RWPE1 (cell line): ENCODE data around the gene RHNO1.

ENCODE experiments used
- CTCF ChIA-PET: fragments of 350-600 bp; sonication (Branson Sonifier 250); formaldehyde crosslinking; extraction: SDS; loops from one replicate; lab custom pipeline; 2021; lab: Yijun Ruan, JAX
- POLR2A ChIA-PET: fragments of 400-600 bp; formaldehyde crosslinking; extraction: SDS; loops from one replicate; lab custom pipeline; 2020; ENCODE audit warnings: antibody characterized with exemption; ENCODE audit not compliant: low non-redundant PET; lab: Yijun Ruan, JAX
- DNase-seq: peaks from one replicate; pipeline ENCODE4 v3.0.0; 2012; ENCODE audit warnings: low spot score
- H3K27ac ChIP-seq: fragments of 450-650 bp; 2 replicates; pipeline ENCODE4 v1.5.1; 2017
- CTCF ChIP-seq: fragments of 450-650 bp; conservative IDR thresholded peaks from 2 replicates; pipeline ENCODE4 v1.5.1; 2017; ENCODE audit warnings: low read depth, mild to moderate bottlenecking

RHNO1 gene

GRCh38 chr12:2893007-2893406 is 16.0 kb downstream of the RHNO1 start:
- no peak for TF ChIP-seq CTCF
- H3K27ac ChIP-seq = peak overlapping the region; percentile 12; the same call in 1 of the 2 replicates
- ChIA-PET CTCF (interaction anchor here (0.7 to 0.8 kb wide), 2 partner anchors 31 to 39 kb away, joined by 4 read pairs; no protein-coding TSS in a partner anchor), POLR2A (no interaction called here)
- no peak for DNase-seq

GRCh38 chr12:2895051-2895451 is 18.0 kb downstream of the RHNO1 start:
- TF ChIP-seq CTCF = no peak
- no peak for DNase-seq
- no peak overlapping the region for H3K27ac ChIP-seq
- POLR2A ChIA-PET = no interaction called here
- CTCF ChIA-PET = interaction anchor here (0.5 to 0.6 kb wide), 2 partner anchors 21 to 30 kb away, joined by 3 read pairs; no protein-coding TSS in a partner anchor

GRCh38 chr12:2895511-2895910 is 18.5 kb downstream of the RHNO1 start:
- CTCF ChIA-PET = interaction anchor here (0.6 kb wide), 1 partner anchor 21 kb away, joined by 3 read pairs; no protein-coding TSS in a partner anchor
- POLR2A ChIA-PET = no interaction called here
- TF ChIP-seq CTCF = no peak
- DNase-seq = no peak
- H3K27ac ChIP-seq = no peak overlapping the region

- DNase-seq = no peak
- H3K27ac ChIP-seq = no peak overlapping the region
- ChIA-PET CTCF (no interaction called here), POLR2A (no interaction called here)
- no peak for TF ChIP-seq CTCF
Observed at GRCh38 chr12:2897418-2897817, 20.4 kb downstream of the RHNO1 start.

- CTCF ChIA-PET = no interaction called here
- no peak overlapping the region for H3K27ac ChIP-seq
- DNase-seq = no peak
- no peak for TF ChIP-seq CTCF
- POLR2A ChIA-PET = no interaction called here
Observed at GRCh38 chr12:2900642-2901041, 23.6 kb downstream of the RHNO1 start.

- no peak for TF ChIP-seq CTCF
- ChIA-PET CTCF (no interaction called here), POLR2A (no interaction called here)
- no peak overlapping the region for H3K27ac ChIP-seq
- no peak for DNase-seq
Observed at GRCh38 chr12:2902272-2902880, 25.4 kb downstream of the RHNO1 start.
